NCI-H1105 (cell line): ENCODE results near the gene CDK3.
"Not testable (repeated sequence)": the region's sequence is repeated elsewhere in the genome, so short reads cannot be mapped to it uniquely, and the experiment has no call there.

Source experiments
- DNase-seq: peaks from one replicate; lab custom pipeline; 2025; lab: John Stamatoyannopoulos, UW

Gene CDK3

DNA sequence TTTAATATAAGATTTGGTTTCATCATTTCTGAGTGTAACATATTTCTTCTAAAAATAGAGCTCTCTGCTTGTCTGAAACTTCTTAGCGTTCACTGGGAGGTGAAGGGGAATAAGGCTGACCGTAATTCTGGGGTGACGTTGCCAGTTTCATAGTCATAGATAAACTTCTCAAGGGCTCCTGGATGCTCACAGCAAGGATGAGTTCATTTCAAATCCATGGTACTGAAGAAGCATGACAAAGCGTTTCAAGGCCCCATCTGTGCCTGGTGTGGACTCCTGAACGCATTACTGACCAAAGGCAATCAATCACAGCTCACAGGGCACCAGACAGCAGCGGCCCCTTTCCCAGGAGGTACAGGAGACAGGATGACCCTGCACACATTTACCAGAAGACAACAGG lies 38.5 kb downstream of the CDK3 start:
- DNase-seq = no peak

DNA sequence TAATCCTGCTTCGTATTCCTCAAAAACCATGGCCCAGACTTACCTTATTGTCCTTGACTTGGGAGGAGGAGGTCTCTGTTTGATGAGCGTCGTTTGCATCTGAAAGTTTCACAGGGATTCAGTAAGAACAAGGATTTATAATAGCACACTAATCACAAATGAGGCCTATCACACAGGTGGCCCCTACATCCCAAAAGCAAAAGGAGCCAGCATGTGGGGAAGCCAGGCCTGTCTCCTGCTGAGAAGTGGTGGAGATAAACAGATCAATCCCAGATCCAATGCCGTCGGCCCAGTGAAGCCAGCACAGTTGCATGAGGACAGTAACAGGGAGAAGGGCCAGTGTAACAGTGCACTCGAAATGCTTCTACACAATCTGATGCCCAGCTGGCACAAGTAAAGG lies 39.7 kb downstream of the CDK3 start:
- DNase-seq = no peak

DNA sequence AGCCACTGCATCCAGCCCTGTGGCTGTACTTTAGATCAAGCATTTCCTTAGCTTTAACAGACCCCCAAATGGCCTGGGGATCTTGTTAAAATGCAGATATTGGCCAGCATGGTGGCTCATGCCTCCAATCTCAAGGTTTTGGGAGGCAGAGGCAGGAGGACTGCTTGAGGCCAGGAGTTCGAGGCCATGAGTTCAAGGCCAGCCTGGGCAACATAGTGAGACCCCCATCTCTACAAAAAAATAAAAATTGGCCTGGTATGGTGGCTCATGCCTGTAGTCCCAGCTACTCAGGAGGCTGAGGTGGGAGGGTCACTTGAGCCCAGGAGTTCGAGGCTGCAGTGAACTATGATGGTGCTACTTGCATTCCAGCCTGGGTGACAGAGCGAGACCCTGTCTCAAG lies 42.2 kb downstream of the CDK3 start:
- not testable (repeated sequence) for DNase-seq

DNA sequence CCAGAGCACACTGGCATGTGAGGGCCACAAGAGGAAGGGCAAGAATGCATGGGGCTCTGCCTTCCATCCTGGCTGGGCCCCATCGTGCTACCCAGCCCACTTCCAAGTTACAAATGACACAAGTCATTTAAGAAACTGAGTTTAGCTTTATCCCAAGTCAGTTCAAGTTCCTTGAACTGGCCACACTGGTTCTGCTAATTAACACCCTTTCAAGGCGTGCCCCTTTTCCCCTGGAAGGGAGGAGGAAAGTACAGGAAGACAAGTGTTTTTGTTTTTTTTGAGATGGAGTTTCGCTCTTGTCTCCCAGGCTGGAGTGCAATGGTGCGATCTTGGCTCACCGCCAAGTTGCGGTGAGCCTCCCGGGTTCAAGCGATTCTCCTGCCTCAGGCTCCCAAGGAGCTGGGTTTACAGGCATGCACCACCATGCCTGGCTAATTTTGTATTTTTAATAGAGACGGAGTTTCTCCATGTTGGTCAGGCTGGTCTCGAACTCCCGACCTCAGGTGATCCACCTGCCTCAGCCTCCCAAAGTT lies 43.9 kb downstream of the CDK3 start:
- DNase-seq = not testable (repeated sequence)

DNA sequence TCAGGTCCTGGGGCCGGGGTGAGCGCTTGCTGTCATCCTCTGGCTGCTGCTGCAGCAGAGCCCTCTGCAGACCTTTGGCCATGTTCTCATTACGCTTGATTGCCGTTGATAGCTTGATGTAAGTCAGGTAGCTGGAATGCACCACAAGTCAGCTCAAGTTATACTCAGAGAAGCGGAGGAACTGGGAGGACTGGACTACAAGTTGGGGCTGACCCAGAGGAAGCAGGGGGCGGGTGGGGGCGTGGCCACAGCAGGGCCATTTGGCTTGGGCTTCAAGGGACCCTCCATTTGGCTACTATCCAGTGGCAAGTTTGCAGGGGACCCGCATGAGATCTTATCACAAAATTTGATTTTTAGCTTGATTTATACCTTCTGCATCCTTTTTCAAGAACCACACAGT lies 45.4 kb downstream of the CDK3 start:
- DNase-seq = no peak

DNA sequence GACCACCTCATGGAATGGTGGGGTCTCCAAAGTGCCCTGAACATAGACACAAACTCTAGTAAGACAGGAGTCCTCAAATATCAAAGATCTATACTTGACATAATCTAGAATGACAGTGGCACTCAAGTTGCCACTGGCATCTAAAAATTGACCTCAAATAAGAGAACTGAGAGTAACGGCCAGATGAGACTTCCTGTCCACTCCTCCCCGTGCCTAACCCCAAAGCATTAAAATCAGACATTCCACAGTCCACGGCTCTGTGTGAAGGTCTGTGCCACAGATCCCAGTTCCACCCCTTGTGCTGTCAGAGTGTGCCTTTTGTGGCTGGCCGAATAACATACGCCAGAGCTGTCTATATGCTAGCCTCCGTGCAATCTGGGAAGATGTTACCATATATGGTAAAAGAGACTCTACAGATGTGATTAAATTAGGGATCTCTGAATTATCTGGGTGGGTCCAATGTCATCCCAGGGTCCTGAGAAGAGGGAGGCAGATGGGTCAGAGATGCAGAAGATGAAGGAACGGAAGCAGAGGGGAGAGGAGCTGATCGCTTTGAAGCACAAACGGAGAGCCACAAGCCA lies 47.5 kb downstream of the CDK3 start:
- no peak for DNase-seq

DNA sequence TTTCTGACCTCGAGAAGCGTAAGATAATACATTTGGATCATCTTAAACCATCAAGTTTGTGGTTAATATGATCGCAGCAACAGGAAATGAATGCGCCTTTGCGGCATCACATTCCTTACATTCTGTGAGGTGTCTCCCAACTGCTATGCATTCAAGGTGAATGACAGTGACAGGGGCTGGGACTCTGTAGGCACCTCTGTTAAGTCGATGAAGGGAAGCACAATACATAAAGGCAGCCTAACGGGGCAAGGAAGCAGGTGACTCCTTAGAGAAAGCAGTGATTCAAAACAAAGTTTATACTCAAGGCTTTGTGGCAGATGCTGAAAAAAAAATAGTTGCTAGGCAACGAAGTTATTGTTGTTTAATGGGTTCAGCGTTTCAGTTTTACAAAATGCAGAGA lies 48.1 kb downstream of the CDK3 start:
- DNase-seq = no peak

DNA sequence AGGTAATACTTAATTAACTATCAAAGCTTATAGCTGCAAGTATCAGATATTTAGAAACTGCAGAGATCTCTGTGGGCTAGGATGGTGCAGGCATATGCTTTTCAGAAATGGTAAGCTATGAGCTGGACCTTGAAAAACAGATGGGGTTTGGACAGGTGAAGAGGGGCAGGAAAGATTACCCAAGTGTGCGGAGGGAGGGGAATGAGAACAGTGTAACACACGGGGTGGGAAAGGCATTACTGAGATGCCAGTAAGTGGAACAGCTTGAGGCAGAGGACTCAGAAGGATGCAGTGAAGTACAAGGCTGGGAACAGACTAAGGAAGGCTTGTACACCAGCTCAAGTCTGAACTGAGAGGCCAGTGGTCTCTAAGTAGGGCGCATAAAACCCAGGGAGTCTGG lies 48.6 kb downstream of the CDK3 start:
- no peak for DNase-seq

DNA sequence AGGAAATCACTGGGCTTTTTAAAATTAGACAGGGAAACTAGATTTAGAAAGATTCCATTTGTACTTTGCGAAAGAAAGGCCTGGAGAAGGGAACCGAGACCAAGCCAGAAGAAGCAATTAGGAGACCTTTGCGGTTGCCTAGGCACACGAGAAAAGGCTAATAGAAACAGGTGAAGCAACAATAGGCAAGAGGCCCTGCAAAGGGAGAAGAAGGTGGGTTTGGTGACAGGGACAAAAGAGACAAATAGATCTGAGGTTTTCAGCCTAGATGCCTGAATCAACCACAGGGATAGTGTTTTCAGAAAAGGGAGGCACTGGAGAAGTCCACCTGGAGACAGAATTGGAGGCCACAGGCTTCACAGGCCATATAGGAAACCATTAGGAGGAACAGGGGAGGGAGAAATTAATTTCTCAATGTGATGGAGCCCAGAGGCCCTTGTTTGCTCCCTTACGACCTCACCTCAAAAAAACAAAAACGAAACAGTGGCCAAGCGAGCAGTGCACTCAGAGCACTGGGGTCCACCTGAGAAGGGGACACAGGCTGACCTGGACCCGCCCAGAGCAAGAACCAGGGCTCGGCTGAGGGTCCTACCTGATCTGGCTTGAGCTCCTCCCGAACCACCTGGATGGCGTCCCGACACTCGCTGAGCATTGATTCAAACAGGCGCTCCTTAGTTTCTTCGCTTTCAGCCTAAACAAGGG lies 49.3 kb downstream of the CDK3 start:
- no peak for DNase-seq

DNA sequence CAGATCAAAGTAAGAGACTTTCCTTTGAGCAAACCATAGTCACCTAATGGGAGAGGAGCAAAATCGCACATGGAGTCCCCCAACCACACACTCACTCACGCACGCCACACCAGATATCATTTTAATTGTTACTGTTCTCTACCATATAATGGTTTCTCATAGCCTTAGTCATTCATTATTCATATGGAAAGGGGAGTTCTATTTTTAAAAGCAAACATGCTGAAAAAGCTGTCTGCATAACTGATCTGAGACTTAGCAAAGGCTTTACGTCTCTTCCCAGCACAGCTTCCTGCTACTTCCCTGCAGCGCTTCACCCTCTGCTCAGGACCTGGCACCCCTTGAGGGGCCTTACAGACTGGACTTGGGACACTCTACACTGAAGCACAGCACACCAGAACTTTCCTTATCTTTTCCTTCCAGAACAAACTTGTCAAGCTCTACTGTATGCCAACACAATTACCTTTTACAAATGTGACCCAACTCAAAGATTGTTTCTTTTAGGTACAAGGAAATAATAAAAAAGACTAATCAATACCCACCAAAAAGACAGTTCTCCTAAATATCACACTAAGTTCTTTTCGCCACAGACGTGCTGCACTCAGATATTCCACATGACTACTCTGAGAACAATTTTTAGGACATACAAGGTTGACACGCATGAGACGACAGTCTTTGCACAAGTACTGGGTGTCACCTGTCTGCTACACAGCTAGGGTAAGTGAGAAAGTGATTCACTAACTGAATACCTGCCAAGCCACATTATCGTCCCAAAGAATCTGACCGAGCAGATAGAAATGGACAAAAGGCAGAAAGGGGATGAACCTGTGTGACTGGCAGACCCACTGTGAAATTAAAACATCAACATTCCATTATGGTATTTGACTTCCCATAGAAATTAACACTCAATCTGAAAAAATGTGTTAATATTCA lies 50.1 kb downstream of the CDK3 start:
- no peak for DNase-seq

DNA sequence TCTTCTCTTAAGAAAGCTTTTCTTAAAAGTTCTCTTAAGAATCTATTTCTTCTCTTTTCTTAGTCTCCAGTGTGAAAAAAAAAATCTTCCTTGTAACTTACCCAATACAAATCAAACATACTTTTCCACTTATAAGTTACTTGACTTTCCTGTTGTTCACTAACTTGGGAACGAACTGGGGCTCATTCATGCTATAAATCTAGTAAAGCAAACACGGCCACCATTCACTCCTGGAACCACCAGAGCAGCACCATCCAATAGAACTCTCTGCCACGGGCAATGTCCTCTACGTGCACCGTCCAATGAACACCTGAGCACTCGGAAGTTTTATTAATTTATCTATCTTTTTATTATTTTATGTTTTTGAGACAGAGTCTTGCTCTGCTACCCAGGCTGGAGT lies 50.9 kb downstream of the CDK3 start:
- no peak for DNase-seq

DNA sequence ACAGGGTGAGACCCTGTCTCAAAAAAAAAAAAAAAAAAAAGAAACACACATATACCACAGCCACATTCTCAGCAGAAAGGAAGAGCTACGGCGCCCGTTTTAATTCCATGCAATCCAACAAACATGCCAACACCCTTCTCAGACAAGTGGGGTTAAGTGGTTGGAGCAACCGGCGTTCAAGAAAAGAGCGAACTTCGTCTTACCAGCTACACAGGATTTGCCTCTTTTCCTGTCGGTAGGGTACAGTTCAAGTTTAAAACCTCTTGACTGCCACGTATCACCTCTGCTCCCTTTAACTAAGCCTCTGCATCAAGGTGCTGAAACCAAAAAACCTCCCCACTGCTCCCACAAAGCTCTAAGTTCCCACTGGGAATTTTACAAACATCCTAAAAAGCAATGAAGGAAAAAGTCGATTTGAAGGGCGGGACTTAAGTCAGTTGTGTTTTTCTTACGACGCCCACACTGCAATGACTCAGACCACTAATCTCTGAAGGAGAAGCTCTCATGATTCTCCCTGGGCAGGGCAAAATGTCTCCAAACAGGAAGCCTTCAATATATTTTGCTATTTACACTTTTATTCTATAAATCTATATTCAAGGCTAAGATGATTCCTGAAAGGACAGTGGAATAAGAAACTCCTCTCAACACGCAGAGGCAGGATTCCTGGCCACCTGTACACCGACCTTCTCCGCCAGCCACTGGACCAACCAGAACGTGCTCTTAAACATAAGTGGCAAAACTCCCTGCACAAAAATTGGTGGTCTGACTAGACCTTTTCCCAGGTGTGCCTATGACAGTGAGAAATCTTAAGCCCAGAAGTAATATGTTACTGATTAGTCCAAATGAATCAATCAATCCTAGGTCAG lies 52.8 kb downstream of the CDK3 start:
- no peak for DNase-seq

DNA sequence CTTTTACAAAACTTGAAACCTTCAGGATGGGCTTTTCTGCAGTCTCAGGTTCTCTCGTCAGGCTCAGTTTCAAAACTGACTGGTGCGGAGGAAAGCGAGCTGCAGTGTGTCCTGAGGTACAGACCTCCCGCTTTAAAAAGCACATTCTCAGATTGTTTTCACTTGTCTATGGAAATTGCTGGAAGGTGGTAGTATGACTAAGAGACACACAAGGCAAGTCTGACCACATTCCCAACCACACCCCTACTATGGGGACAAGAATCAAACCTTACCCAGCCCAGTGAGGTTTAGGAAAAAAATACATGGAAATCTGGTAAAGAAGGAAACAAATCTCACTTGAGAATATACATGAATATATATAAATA lies 53.4 kb downstream of the CDK3 start:
- no peak for DNase-seq
